ENCODE results near the gene PRDM16.

DNA sequence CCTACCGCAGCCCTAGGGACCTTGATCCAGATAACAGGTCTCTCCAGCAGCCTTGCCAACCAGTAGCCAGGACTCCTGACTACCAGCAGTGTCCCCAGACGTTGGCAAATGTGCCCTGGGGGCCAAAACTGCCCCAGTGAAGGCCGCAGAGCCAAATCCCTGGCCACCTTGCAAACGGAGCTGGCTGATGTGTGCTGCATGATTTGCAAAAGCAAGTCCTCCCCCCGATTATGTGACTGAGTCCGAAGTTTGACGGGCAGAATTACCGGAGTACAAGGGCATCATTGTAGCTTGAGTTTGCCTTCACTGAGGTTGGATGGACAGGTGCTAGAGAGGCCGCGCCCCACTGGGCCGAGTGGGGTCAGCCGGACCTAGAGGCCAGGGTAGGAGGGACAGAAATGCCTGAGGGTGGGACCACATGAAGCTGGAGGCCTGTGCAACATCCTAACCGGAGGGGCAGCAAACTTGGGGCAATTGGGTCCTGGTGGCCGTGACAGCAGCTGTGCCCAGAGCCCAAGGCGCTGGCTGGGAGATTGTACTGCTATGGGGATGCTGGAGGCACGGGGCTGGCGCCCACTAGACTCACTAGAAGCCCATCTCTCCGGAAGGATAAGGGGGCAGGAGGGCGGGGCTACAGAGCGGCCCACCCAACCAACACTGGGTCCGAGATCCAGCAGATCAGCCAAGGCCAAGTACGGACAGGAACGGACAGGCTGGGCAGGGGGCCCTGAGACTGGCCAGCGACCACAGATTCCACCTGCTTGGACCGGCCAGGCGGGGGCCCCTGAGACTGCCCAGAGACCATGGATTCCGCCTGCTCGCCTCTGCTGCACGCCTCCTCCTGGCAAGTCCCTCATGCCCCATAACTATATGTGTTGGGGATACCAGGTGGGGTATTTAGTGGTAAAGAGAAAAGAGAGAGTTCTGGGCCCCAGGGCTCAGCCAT, 388.2 kb downstream of the PRDM16 start:
- TF ChIP-seq SUZ12 (IDR thresholded peaks at IDR 0.05; ENCODE audit: extremely low read depth, insufficient read depth, insufficient read length) (no peak), ZNF274 (IDR thresholded peaks at IDR 0.05; ENCODE audit: low read depth, low read length) (no peak)
